ENCODE measurements around the gene SBNO2.

Gene SBNO2

GRCh38 chr19:1091544-1092175 lies 82.4 kb downstream of the SBNO2 start:
- Histone ChIP-seq H3K27me3 (ENCODE audit: low read depth, low read length) (no peaks in the 10 kb centered on the region), H3K4me3 (ENCODE audit: low read depth in 1 of 2, low read length in 2 of 2) (no peak overlapping the region), H3K27ac (ENCODE audit: low read length) (no peak overlapping the region), H3K36me3 (ENCODE audit: control insufficient read depth in 1 of 2, insufficient read depth in 2 of 2, low read length in 2 of 2) (peaks cover 5 to 46% of the 10 kb centered on the region in 2 donors), H3K9me3 (ENCODE audit: control insufficient read depth in 1 of 2, low read length in 2 of 2) (no peaks in the 10 kb centered on the region), H3K4me1 (ENCODE audit: control insufficient read depth in 1 of 2, insufficient read depth in 2 of 2, low read length in 2 of 2) (peaks cover 0 to 28% of the 10 kb centered on the region in 2 donors)

GRCh38 chr19:1090731-1091543 lies 83.1 kb downstream of the SBNO2 start:
- no peaks in the 10 kb centered on the region for H3K9me3 ChIP-seq (ENCODE audit: control insufficient read depth in 1 of 2, low read length in 2 of 2)
- peaks cover 5 to 51% of the 10 kb centered on the region in 2 donors for H3K36me3 ChIP-seq (ENCODE audit: control insufficient read depth in 1 of 2, insufficient read depth in 2 of 2, low read length in 2 of 2)
- H3K27ac ChIP-seq (ENCODE audit: low read length), result no peak overlapping the region
- H3K27me3 ChIP-seq (ENCODE audit: low read depth, low read length), result no peaks in the 10 kb centered on the region
- H3K4me3 ChIP-seq (ENCODE audit: low read depth in 1 of 2, low read length in 2 of 2), result no peak overlapping the region
- H3K4me1 ChIP-seq (ENCODE audit: control insufficient read depth in 1 of 2, insufficient read depth in 2 of 2, low read length in 2 of 2), result peaks cover 0 to 27% of the 10 kb centered on the region in 2 donors

GRCh38 chr19:1089891-1090290 lies 84.2 kb downstream of the SBNO2 start:
- Histone ChIP-seq H3K4me3 (ENCODE audit: low read depth in 1 of 2, low read length in 2 of 2) (no peak overlapping the region), H3K27me3 (ENCODE audit: low read depth, low read length) (no peaks in the 10 kb centered on the region), H3K9me3 (ENCODE audit: control insufficient read depth in 1 of 2, low read length in 2 of 2) (no peaks in the 10 kb centered on the region), H3K36me3 (ENCODE audit: control insufficient read depth in 1 of 2, insufficient read depth in 2 of 2, low read length in 2 of 2) (peaks cover 5 to 53% of the 10 kb centered on the region in 2 donors), H3K4me1 (ENCODE audit: control insufficient read depth in 1 of 2, insufficient read depth in 2 of 2, low read length in 2 of 2) (peaks cover 0 to 21% of the 10 kb centered on the region in 2 donors), H3K27ac (ENCODE audit: low read length) (no peak overlapping the region)

DNA sequence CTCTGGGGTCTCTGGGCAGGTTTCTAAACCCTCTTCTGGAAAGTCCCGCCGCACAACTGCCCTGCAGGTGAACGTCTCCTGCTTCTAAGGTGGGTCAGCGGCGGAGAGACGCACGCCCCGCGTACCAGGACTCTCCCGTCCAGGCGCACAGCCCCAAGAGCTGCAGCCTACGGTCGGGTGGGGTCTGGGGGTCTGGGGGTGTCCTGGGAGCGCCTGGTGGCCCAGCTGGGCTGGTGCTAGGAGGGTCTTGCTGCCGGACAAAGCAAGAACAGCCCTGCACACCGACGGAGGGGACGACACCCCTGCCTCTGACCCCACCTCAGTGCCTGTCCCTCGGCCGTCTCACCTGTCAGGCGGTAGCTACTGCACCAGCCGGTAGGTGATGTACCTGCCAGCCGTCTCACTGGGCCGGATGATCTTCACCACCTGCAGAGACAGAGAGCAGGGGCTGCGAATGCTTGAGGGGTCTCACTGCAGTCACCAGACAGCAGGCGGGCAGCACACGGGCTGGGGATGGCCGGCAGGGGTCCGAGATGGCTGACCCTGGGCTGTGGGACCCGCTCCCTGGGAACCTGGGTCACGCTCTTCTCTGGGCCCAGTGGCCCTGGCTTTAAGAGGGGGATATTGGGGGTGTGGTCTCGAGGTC lies 84.8 kb downstream of the SBNO2 start:
- Histone ChIP-seq H3K4me3 (ENCODE audit: low read depth in 1 of 2, low read length in 2 of 2) (no peak overlapping the region), H3K36me3 (ENCODE audit: control insufficient read depth in 1 of 2, insufficient read depth in 2 of 2, low read length in 2 of 2) (peaks cover 5 to 53% of the 10 kb centered on the region in 2 donors), H3K9me3 (ENCODE audit: control insufficient read depth in 1 of 2, low read length in 2 of 2) (no peaks in the 10 kb centered on the region), H3K4me1 (ENCODE audit: control insufficient read depth in 1 of 2, insufficient read depth in 2 of 2, low read length in 2 of 2) (peaks cover 0 to 17% of the 10 kb centered on the region in 2 donors), H3K27me3 (ENCODE audit: low read depth, low read length) (no peaks in the 10 kb centered on the region), H3K27ac (ENCODE audit: low read length) (no peak overlapping the region)

DNA sequence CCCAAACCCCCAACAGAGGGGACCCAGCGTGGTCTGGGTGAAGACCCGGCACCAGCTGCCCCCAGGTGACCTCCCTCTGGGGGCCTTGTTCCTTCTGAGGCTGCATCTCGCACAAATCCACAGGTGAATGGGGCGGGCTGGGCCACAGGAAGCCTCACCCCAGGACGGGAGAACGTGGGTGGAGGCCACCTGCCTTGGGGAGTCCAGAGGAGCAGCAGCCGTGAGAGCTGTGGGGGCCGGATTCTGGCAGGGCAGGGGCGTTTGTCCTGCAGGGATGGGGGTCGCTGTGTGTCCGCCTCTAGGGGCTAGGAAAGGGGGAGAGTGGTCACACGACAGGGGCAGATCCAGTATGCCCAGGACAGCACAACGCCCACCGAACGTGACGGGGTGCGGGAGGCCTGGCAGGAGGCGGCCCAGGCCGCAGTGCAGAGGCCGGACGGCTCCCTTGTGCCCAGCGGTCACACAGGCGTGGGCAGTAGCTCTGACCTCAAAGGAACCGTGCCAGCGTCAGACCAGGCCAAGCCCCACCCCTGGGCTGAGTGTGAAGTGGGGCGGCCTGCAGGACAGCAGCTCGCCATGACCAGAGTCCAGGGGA lies 85.6 kb downstream of the SBNO2 start:
- Histone ChIP-seq H3K4me1 (ENCODE audit: control insufficient read depth in 1 of 2, insufficient read depth in 2 of 2, low read length in 2 of 2) (peaks cover 0 to 10% of the 10 kb centered on the region in 2 donors), H3K27me3 (ENCODE audit: low read depth, low read length) (no peaks in the 10 kb centered on the region), H3K4me3 (ENCODE audit: low read depth in 1 of 2, low read length in 2 of 2) (no peak overlapping the region), H3K27ac (ENCODE audit: low read length) (no peak overlapping the region), H3K36me3 (ENCODE audit: control insufficient read depth in 1 of 2, insufficient read depth in 2 of 2, low read length in 2 of 2) (peaks cover 5 to 48% of the 10 kb centered on the region in 2 donors), H3K9me3 (ENCODE audit: control insufficient read depth in 1 of 2, low read length in 2 of 2) (no peaks in the 10 kb centered on the region)

GRCh38 chr19:1087813-1088415 lies 86.2 kb downstream of the SBNO2 start:
- no peaks in the 10 kb centered on the region for H3K9me3 ChIP-seq (ENCODE audit: control insufficient read depth in 1 of 2, low read length in 2 of 2)
- peaks cover 5 to 42% of the 10 kb centered on the region in 2 donors for H3K36me3 ChIP-seq (ENCODE audit: control insufficient read depth in 1 of 2, insufficient read depth in 2 of 2, low read length in 2 of 2)
- H3K4me3 ChIP-seq (ENCODE audit: low read depth in 1 of 2, low read length in 2 of 2), result no peak overlapping the region
- H3K27me3 ChIP-seq (ENCODE audit: low read depth, low read length), result no peaks in the 10 kb centered on the region
- H3K4me1 ChIP-seq (ENCODE audit: control insufficient read depth in 1 of 2, insufficient read depth in 2 of 2, low read length in 2 of 2), result peaks cover 0 to 6% of the 10 kb centered on the region in 2 donors
- no peak overlapping the region for H3K27ac ChIP-seq (ENCODE audit: low read length)

GRCh38 chr19:1086613-1087012 lies 87.5 kb downstream of the SBNO2 start:
- H3K9me3 ChIP-seq (ENCODE audit: control insufficient read depth in 1 of 2, low read length in 2 of 2), result no peaks in the 10 kb centered on the region
- peaks cover 0 to 12% of the 10 kb centered on the region in 2 donors for H3K4me1 ChIP-seq (ENCODE audit: control insufficient read depth in 1 of 2, insufficient read depth in 2 of 2, low read length in 2 of 2)
- no peak overlapping the region for H3K27ac ChIP-seq (ENCODE audit: low read length)
- peaks cover 5 to 36% of the 10 kb centered on the region in 2 donors for H3K36me3 ChIP-seq (ENCODE audit: control insufficient read depth in 1 of 2, insufficient read depth in 2 of 2, low read length in 2 of 2)
- no peaks in the 10 kb centered on the region for H3K27me3 ChIP-seq (ENCODE audit: low read depth, low read length)
- no peak overlapping the region for H3K4me3 ChIP-seq (ENCODE audit: low read depth in 1 of 2, low read length in 2 of 2)

GRCh38 chr19:1085676-1086442 lies 88.2 kb downstream of the SBNO2 start:
- no peak overlapping the region for H3K27ac ChIP-seq (ENCODE audit: low read length)
- H3K36me3 ChIP-seq (ENCODE audit: control insufficient read depth in 1 of 2, insufficient read depth in 2 of 2, low read length in 2 of 2), result peaks cover under 1 to 29% of the 10 kb centered on the region in 2 donors
- H3K4me1 ChIP-seq (ENCODE audit: control insufficient read depth in 1 of 2, insufficient read depth in 2 of 2, low read length in 2 of 2), result peaks cover 0 to 12% of the 10 kb centered on the region in 2 donors
- H3K27me3 ChIP-seq (ENCODE audit: low read depth, low read length), result no peaks in the 10 kb centered on the region
- H3K9me3 ChIP-seq (ENCODE audit: control insufficient read depth in 1 of 2, low read length in 2 of 2), result no peaks in the 10 kb centered on the region
- H3K4me3 ChIP-seq (ENCODE audit: low read depth in 1 of 2, low read length in 2 of 2), result no peak overlapping the region

GRCh38 chr19:1085053-1085658 lies 88.9 kb downstream of the SBNO2 start:
- Histone ChIP-seq H3K36me3 (ENCODE audit: control insufficient read depth in 1 of 2, insufficient read depth in 2 of 2, low read length in 2 of 2) (peaks cover 0 to 26% of the 10 kb centered on the region in 2 donors), H3K27ac (ENCODE audit: low read length) (no peak overlapping the region), H3K27me3 (ENCODE audit: low read depth, low read length) (no peaks in the 10 kb centered on the region), H3K4me1 (ENCODE audit: control insufficient read depth in 1 of 2, insufficient read depth in 2 of 2, low read length in 2 of 2) (peaks cover 0 to 12% of the 10 kb centered on the region in 2 donors), H3K4me3 (ENCODE audit: low read depth in 1 of 2, low read length in 2 of 2) (no peak overlapping the region), H3K9me3 (ENCODE audit: control insufficient read depth in 1 of 2, low read length in 2 of 2) (no peaks in the 10 kb centered on the region)
